ENCODE data around the gene VPS18. TPM values are rescaled to one million over a fixed set of nuclear protein-coding genes. Genes with fewer than 3 reads are reported as not detected.
A peak's percentile ranks its signal among the peaks of the same experiment; 100 is the strongest.
"Not testable (repeated sequence)": the region's sequence is repeated elsewhere in the genome, so short reads cannot be mapped to it uniquely, and the experiment has no call there.

The VPS18 gene
- polyA plus RNA-seq (ENCODE audit: insufficient read length): 9.6 TPM

GRCh38 chr15:40893733-40894680, at the start of gene VPS18:
VPS18 (plus strand) TSS chr15:40894450; CDS start chr15:40894769, 319 bp downstream.
- peak; percentile 98 for DNase-seq

- no peak for DNase-seq
Measured at GRCh38 chr15:40844696-40845030, 49.6 kb upstream of the VPS18 start.

GRCh38 chr15:40845036-40845435, 49.2 kb upstream of the VPS18 start:
- DNase-seq: no peak

- DNase-seq: no peak
Measured at GRCh38 chr15:40845511-40846284, 48.6 kb upstream of the VPS18 start.

- DNase-seq: no peak
Measured at GRCh38 chr15:40846841-40847222, 47.4 kb upstream of the VPS18 start.

- no peak for DNase-seq
Measured at GRCh38 chr15:40847223-40847961, 46.9 kb upstream of the VPS18 start.

- DNase-seq: no peak
Measured at GRCh38 chr15:40850576-40851112, 43.6 kb upstream of the VPS18 start.

GRCh38 chr15:40852529-40852928, 41.7 kb upstream of the VPS18 start:
- no peak for DNase-seq

GRCh38 chr15:40853241-40853890, 40.9 kb upstream of the VPS18 start:
- DNase-seq: no peak

- DNase-seq: no peak
Measured at GRCh38 chr15:40854161-40854560, 40.1 kb upstream of the VPS18 start.

GRCh38 chr15:40855706-40856234, 38.5 kb upstream of the VPS18 start:
- no peak for DNase-seq

GRCh38 chr15:40856746-40857145, 37.5 kb upstream of the VPS18 start:
- DNase-seq: no peak

GRCh38 chr15:40857601-40858341, 36.5 kb upstream of the VPS18 start:
- DNase-seq: peak; percentile 73

GRCh38 chr15:40858706-40859105, 35.5 kb upstream of the VPS18 start:
- no peak for DNase-seq

- peak; percentile 53 for DNase-seq
Measured at GRCh38 chr15:40859206-40859851, 34.9 kb upstream of the VPS18 start.

- DNase-seq: not testable (repeated sequence)
Measured at GRCh38 chr15:40861147-40861546, 33.1 kb upstream of the VPS18 start.

GRCh38 chr15:40863660-40864270, 30.5 kb upstream of the VPS18 start:
- no peak for DNase-seq

GRCh38 chr15:40867199-40867598, 27.1 kb upstream of the VPS18 start:
- DNase-seq: no peak

GRCh38 chr15:40869686-40870085, 24.6 kb upstream of the VPS18 start:
- DNase-seq: no peak

- DNase-seq: no peak
Measured at GRCh38 chr15:40870716-40871115, 23.5 kb upstream of the VPS18 start.
